Osteoblast (primary cell): Measurements from ENCODE around the gene EFNB2. TPM values are rescaled to one million over a fixed set of nuclear protein-coding genes. Genes with fewer than 3 reads are reported as not detected.

Source experiments
- DNase-seq: peaks from one replicate; pipeline ENCODE4 v3.0.0; 2011; ENCODE audit warnings: low spot score, mixed read lengths; ENCODE audit not compliant: insufficient read length; ENCODE audit errors: missing footprints
- H2AFZ ChIP-seq: 2 replicates; pipeline ENCODE4 v1.6.0; 2011; ENCODE audit warnings: mild to moderate bottlenecking, low read length
- H3K27ac ChIP-seq: 2 replicates; pipeline ENCODE4 v1.5.1; 2011; ENCODE audit warnings: mild to moderate bottlenecking, low read depth, low read length, moderate library complexity
- H3K27me3 ChIP-seq: 2 replicates; pipeline ENCODE4 v1.6.0; 2012; ENCODE audit warnings: mild to moderate bottlenecking, control low read depth, inconsistent platforms, low read length, moderate library complexity; ENCODE audit not compliant: insufficient read depth
- H3K36me3 ChIP-seq: 2 replicates; pipeline ENCODE4 v1.5.1; 2011; ENCODE audit warnings: mild to moderate bottlenecking, low read length, control low read depth, moderate library complexity; ENCODE audit not compliant: insufficient read depth
- H3K4me1 ChIP-seq: 2 replicates; pipeline ENCODE4 v1.5.1; 2011; ENCODE audit warnings: mild to moderate bottlenecking, low read length, control low read depth, moderate library complexity; ENCODE audit not compliant: insufficient read depth
- H3K4me2 ChIP-seq: 2 replicates; pipeline ENCODE4 v1.6.0; 2011; ENCODE audit warnings: mild to moderate bottlenecking, low read length; ENCODE audit not compliant: insufficient read depth
- H3K4me3 ChIP-seq: fragments of 200-600 bp; sonication (generic); 3 replicates; pipeline ENCODE4 v1.5.1; 2012; ENCODE audit warnings: mild to moderate bottlenecking, low read length, inconsistent platforms; ENCODE audit not compliant: insufficient read depth
- H3K79me2 ChIP-seq: 2 replicates; pipeline ENCODE4 v1.6.0; 2012; ENCODE audit warnings: mild to moderate bottlenecking, low read length, control low read depth, inconsistent platforms; ENCODE audit not compliant: insufficient read depth
- H3K9me3 ChIP-seq: 2 replicates; pipeline ENCODE4 v1.5.1; 2011; ENCODE audit warnings: low read depth, low read length, control low read depth
- H4K20me1 ChIP-seq: 2 replicates; pipeline ENCODE4 v1.6.0; 2012; ENCODE audit warnings: mild to moderate bottlenecking, low read length, control low read depth; ENCODE audit not compliant: insufficient read depth
- total RNA-seq: library from RNA; depleted of rRNA; stranded (reverse); fragments of >200 nt; gene quantifications from 2 replicates; pipeline ENCODE4 v1.2.3, GENCODE V29; 2012
- TF ChIP-seq, protein P1 (sequence below): IDR thresholded peaks from 2 replicates; pipeline ENCODE4 v1.5.1; 2011; ENCODE audit warnings: mild to moderate bottlenecking, low read depth, low read length, moderate library complexity; ENCODE audit errors: extremely low read depth

The EFNB2 gene
- total RNA-seq, 1 donor, result 17.0 TPM

DNA sequence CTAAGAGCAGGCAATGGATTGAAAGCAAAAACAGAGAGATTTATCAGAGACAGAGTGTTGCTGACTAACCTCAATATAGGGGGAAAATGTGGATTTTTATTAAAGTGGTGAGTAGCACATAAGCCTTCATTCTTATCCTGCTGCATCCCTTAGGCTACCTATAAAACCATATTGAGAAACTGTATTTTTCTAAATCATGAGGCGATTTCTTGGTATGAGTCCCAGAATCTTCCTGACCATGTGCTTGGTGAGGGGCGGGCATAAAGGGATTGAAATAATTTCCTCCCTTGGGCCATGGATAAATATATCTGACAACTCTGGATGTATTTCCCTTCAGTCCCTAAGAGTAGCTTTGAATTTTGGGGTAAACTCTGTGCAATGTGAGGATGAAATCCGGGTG is 72.8 kb downstream of the EFNB2 start:
- no peaks in the 10 kb centered on the region for H4K20me1 ChIP-seq
- no peaks in the 10 kb centered on the region for H3K79me2 ChIP-seq
- H3K36me3 ChIP-seq, result no peaks in the 10 kb centered on the region
- no peak overlapping the region for H3K4me3 ChIP-seq
- H2AFZ ChIP-seq, result no peak overlapping the region
- DNase-seq, result no peak
- no peaks in the 10 kb centered on the region for H3K9me3 ChIP-seq
- no peak overlapping the region for H3K4me2 ChIP-seq
- TF ChIP-seq, protein P1, sequence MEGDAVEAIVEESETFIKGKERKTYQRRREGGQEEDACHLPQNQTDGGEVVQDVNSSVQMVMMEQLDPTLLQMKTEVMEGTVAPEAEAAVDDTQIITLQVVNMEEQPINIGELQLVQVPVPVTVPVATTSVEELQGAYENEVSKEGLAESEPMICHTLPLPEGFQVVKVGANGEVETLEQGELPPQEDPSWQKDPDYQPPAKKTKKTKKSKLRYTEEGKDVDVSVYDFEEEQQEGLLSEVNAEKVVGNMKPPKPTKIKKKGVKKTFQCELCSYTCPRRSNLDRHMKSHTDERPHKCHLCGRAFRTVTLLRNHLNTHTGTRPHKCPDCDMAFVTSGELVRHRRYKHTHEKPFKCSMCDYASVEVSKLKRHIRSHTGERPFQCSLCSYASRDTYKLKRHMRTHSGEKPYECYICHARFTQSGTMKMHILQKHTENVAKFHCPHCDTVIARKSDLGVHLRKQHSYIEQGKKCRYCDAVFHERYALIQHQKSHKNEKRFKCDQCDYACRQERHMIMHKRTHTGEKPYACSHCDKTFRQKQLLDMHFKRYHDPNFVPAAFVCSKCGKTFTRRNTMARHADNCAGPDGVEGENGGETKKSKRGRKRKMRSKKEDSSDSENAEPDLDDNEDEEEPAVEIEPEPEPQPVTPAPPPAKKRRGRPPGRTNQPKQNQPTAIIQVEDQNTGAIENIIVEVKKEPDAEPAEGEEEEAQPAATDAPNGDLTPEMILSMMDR, result no peak
- no peak overlapping the region for H3K27ac ChIP-seq
- H3K27me3 ChIP-seq, result peaks cover 2% of the 10 kb centered on the region
- H3K4me1 ChIP-seq, result peaks cover 2% of the 10 kb centered on the region

DNA sequence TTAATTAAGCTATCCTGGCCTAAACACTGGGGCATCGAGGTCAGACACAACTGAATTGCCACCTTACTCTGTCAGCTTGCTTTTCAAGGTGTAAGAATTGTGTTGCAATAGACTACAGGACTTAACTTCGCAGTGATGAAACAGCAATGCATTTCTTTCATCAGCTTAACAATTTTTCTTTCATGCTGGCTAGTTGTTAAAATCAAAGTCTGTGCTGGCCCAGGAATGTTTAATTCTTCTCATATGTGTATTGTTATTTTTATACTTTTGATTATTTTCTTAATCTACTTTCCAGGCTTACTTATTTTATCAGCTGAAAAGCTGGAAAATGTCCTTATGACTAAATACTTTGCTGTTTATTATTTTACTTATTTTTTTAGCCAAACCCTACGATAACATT is 79.7 kb downstream of the EFNB2 start:
- Histone ChIP-seq H3K79me2 (no peaks in the 10 kb centered on the region), H3K9me3 (no peaks in the 10 kb centered on the region), H3K27me3 (peaks cover 2% of the 10 kb centered on the region), H3K4me1 (no peaks in the 10 kb centered on the region), H2AFZ (no peak overlapping the region), H3K4me2 (no peak overlapping the region), H3K4me3 (no peak overlapping the region), H3K27ac (no peak overlapping the region), H3K36me3 (no peaks in the 10 kb centered on the region), H4K20me1 (no peaks in the 10 kb centered on the region)
- DNase-seq, result no peak
- TF ChIP-seq, protein P1, result no peak

DNA sequence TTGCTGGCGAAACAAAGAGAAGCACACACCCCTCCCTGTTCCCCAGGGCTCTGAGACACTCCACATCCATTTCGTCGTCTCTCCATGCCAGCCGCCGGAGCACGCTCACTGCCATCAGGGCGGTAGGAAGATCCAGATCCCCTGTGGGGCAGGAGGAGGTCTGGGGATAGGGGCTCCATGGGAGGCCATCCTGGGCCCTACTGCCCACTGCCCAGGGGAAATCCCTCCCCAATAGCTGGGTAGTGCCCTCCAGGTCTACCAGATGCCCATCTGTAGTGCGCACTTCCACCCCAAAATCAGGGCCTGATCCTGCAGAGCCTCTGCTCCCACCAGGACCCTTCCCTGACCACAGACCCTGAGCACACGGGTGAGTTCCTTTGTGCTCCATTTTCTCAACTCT is 80.3 kb downstream of the EFNB2 start:
- no peak overlapping the region for H2AFZ ChIP-seq
- peaks cover 2% of the 10 kb centered on the region for H3K27me3 ChIP-seq
- TF ChIP-seq, protein P1, result no peak
- H3K79me2 ChIP-seq, result no peaks in the 10 kb centered on the region
- H4K20me1 ChIP-seq, result no peaks in the 10 kb centered on the region
- H3K9me3 ChIP-seq, result no peaks in the 10 kb centered on the region
- H3K27ac ChIP-seq, result no peak overlapping the region
- H3K4me3 ChIP-seq, result no peak overlapping the region
- H3K36me3 ChIP-seq, result no peaks in the 10 kb centered on the region
- DNase-seq, result no peak
- no peak overlapping the region for H3K4me2 ChIP-seq
- no peaks in the 10 kb centered on the region for H3K4me1 ChIP-seq

DNA sequence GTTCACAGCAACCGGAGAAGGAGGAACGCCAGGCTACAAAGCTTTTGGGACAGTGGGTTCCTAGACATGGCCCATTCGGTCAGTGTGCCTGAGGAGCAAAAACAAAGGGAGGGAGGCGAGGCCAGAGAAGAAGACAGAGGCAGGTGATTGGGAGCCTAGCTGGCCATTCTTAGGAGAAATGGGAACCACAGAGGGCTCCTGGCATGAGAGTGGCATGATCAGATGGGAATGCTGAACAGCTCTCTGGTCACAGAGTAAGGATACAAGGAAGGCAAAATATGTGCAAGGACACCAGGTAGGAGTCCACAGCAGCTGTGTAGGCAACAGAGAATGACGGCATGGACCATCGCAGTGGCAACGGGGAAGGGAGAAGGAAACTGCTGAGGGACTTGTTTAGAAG is 82.4 kb downstream of the EFNB2 start:
- H2AFZ ChIP-seq, result no peak overlapping the region
- DNase-seq, result no peak
- no peaks in the 10 kb centered on the region for H3K4me1 ChIP-seq
- no peaks in the 10 kb centered on the region for H3K36me3 ChIP-seq
- no peaks in the 10 kb centered on the region for H4K20me1 ChIP-seq
- TF ChIP-seq, protein P1, result no peak
- no peak overlapping the region for H3K27ac ChIP-seq
- no peak overlapping the region for H3K4me3 ChIP-seq
- no peaks in the 10 kb centered on the region for H3K79me2 ChIP-seq
- H3K9me3 ChIP-seq, result no peaks in the 10 kb centered on the region
- H3K4me2 ChIP-seq, result no peak overlapping the region
- H3K27me3 ChIP-seq, result no peaks in the 10 kb centered on the region
